NT2/D1 (cell line): ENCODE data around the gene FERMT2.

ENCODE experiments used
- YY1 ChIP-seq: IDR thresholded peaks from 2 replicates; pipeline ENCODE4 v1.6.1; 2011; ENCODE audit not compliant: insufficient read length, insufficient read depth
- ZNF274 ChIP-seq: IDR thresholded peaks from 2 replicates; pipeline ENCODE4 v1.6.1; 2011; ENCODE audit warnings: mild to moderate bottlenecking, low read depth, low read length

- TF ChIP-seq YY1 (no peak), ZNF274 (no peak)
Measured at GRCh38 chr14:52988139-52988538, 37.3 kb upstream of the FERMT2 start.
